Stimulated activated naive CD4-positive, alpha-beta T cell treated with Interleukin-2 at 50 U/mL for 16 hours (primary cell): ENCODE results near the gene DPYSL4.
"Not testable (repeated sequence)": the region's sequence is repeated elsewhere in the genome, so short reads cannot be mapped to it uniquely, and the experiment has no call there.

Source experiments
- DNase-seq: peaks from one replicate; lab custom pipeline; 2025; lab: John Stamatoyannopoulos, UW

Gene DPYSL4

DNA sequence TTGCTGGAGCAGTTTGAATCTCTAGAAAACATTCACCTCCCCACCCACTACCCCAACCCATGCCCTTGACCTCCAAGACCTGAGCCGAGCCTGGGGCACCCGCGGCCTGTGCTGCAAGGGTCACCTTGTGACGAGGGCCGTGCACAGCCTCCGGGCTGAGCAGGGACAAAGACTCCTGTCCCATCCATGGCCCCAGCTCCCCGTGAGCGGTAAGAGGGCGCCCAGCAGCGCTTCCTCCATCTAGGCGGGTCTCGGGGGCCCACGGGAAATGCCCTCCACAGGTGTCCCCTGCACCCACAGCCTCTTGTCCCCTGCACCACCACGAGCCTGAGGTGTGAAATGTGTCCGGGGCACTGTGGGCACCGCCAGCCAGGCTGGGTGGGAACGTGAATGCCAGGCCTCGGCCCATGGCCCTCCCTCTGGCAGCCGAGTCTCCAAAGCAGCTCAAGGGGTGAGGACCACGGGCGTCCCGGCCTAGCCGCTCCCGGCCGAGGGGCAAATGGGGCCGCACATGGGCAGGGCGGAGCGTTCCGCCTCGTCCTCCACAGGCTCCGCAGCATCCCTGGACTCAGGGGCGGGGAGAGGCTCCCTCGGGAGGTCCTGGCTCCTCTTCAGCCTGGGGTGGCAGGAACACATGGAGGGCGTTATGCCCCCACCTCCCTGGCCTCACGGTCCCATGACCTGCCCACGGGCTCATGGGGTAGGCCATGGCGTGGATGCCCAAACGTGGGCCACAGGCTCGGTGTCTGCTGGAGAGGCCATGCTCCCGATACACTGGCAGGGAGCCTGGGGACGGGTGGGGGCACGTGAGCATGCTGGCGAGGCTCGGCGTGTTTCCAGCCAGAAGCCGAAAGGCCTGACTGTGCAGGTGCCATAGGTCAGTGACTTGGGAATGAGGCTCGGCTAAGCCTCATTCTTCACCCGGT, 21.1 kb downstream of the DPYSL4 start:
- DNase-seq, result no peak

GRCh38 chr10:132208462-132209050, 21.8 kb downstream of the DPYSL4 start:
- DNase-seq, result no peak

DNA sequence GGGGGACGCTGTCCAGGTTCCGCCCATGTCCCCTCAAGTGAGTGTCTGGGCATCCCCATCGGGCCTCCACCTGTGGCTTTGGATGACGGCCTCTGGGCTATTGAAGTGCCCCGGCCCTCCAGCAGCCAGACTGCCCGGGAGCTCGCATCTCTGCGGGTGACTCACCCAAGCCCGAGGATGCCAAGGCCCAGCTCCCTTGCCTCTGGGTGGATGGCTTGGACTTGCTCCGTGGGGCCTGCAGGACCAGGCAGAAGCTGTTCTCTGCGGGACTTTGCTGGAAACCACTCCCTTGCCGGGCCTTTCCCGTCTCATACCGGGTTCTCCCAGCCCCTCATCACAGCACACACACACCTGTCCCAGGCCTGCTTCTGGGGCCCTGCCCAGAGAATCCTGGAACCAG, 22.4 kb downstream of the DPYSL4 start:
- DNase-seq, result no peak

GRCh38 chr10:132209978-132210530, 23.3 kb downstream of the DPYSL4 start:
- DNase-seq, result no peak

DNA sequence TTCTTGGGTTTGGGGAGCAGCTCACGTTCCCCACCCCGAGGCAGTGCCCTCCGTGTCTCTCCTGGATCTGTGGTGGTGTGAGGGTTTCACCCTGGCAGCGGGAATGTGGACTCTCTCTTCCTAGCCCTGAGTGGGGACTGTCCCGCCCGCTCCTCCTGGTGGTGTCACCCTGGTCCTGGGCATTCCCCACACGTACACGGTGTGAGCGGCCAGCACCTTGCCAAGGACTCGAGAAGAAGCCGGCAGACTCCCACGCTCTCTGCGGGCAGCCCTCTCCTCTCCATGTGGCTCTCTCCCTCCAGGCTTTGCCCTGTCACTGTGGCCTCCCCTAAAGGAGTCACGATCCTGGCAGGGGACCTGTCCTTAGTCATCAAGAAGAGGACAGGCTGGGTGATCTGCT, 24.0 kb downstream of the DPYSL4 start:
- DNase-seq, result no peak

- DNase-seq, result no peak
Observed at GRCh38 chr10:132211246-132211645, 24.5 kb downstream of the DPYSL4 start.

DNA sequence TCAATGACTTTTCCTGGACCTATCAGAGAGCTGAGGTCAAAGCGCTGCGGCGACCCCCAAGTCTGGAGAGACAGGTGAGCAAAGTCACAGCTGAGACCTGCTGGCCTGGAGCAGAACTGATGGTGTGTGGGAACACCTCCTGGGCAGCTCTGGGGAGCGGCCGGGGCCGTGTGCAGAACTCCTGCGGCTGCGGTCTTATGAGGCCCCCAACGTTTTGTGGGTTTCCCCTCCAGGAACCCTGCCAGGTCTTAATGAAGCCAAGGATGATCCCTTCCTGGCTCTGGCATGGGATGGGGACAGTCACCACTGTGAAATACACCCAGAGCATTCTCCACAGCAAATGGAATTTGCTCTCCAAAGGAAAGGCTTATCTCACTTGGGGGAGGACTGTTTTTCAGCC, 26.1 kb downstream of the DPYSL4 start:
- DNase-seq, result no peak

GRCh38 chr10:132213917-132214316, 27.2 kb downstream of the DPYSL4 start:
- no peak for DNase-seq

DNA sequence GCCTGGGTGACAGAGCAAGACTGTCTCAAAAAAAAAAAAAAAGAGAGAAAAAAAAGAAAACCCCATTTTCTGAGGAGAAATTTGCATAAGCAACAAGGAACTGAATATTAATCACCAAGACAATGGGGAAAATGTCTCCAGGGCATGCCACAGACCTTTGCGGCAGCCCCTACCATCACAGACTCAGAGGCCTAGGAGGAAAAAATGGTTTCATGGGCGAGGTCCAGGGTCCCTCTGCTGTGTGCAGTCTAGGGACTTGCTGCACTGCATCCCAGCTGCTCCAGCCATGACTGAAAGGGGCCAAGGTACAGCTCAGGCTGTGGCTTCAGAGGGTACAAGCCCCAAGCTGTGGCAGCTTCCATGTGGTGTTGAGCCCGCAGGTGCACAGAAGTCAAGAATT, 29.7 kb downstream of the DPYSL4 start:
- not testable (repeated sequence) for DNase-seq

DNA sequence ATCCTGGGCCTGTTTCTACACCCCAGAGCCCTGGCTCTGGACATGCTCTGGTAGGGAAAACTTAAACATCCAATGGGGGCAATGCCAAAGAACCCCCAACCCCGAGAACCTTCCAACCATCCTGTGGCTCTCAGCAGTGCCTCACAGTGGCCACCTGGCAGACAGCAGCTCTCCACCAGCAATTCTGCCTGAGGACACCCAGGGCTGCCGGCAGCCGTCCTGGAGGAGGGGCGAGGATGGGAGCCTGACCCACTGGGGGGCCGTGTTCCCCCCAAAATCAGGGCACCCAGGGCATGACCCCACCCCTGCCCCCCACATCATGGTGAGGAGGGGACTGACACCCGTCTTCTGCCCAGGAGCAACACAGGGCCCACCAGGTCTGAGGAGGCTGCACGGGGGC, 32.7 kb downstream of the DPYSL4 start:
- DNase-seq, result no peak

DNA sequence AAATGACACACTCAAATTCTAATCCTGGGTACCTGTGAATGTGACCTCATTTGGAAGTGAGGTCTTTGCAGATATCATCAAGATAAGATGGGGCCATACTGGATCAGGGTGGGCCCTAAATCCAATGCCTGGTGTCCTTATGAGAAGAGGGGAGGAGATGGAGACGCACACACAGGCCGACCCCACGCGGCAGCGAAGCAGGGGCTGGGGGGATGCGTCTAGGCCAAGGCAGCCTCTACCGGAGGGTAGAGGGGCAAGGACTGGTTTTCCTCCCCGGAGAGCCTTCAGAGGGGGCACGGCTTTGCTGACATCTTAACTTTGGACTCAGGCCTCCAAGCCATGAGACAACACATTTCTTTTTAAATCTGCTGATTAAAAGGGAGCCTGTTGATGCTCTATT, 33.3 kb downstream of the DPYSL4 start:
- no peak for DNase-seq

DNA sequence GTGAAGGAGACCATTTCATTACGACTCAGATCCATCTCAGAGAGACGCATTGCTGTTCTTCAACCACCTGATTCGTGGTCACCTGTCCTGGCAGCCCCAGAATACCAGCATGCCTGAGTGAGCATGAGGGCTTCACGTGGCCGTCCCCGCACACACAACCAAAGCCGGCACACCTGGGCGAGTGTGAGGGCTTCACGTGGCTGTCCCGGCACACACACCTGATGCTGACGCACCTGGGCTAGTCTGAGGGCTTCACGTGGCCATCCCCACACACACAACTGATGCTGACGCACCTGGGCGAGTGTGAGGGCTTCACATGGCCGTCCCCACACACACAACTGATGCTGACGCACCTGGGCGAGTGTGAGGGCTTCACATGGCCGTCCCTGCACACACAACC, 34.2 kb downstream of the DPYSL4 start:
- DNase-seq, result not testable (repeated sequence)

GRCh38 chr10:132222726-132223125, 36.0 kb downstream of the DPYSL4 start:
- no peak for DNase-seq

DNA sequence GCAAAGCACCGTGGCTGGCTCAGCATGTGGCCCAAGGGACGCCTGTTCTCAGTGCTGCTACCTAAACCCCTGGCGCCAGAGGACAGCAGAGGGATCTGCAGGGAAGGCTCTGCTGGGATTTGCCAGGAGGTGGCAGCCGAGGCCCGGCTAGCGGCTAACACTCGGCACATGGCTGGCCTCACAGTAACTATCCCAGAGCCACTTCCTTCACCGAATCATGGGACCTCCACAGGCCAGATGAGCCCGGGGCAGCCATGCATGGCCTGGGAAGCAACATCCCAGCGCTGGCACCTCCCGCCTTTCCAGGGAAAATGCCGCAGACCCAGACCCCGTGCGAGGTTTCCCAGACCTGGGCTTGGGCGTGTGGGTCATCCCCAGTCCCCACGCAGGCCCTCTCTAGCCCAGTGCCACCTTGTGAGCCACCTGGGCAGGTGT, 36.4 kb downstream of the DPYSL4 start:
- DNase-seq, result peak; percentile 40

- no peak for DNase-seq
Observed at GRCh38 chr10:132223611-132224342, 37.0 kb downstream of the DPYSL4 start.

- no peak for DNase-seq
Observed at GRCh38 chr10:132224343-132225072, 37.8 kb downstream of the DPYSL4 start.

DNA sequence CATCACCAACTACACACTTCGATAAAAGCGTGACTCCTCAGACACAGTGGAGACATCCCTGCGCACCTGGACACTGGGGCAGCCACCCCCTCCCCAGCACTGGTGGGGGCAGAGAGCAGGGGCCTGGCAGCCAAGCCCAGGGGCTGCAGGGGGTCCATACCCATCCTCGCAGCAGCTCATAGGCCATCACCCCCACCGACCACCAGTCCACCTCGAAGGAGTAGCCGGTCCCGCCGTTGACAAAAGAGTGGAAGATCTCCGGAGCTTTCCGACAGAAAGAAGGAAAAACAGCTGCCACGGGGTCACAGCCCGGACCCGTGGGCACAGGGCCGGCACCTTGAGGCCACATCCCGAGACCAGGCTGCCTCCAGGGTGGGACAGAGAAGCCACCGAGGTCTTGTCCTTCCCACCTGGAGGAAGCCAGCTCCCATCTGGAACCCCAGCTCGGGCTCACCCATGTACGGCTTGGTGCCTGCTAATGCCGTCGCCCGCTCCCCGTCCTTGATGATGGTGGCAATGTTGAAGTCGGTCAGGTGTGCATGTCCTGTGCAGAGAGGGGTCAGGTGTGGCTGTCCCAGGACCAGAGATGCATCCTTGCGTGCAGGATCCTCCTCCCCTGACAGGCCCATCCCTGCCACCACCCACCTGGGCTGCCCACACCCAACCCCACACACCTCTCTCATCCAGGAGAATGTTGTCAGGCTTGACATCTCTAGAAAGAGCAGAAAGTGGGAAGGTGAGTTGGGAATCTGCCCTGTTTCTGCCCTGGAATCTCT, 38.5 kb downstream of the DPYSL4 start:
- DNase-seq, result no peak

GRCh38 chr10:132225849-132226205, 39.1 kb downstream of the DPYSL4 start:
- no peak for DNase-seq

DNA sequence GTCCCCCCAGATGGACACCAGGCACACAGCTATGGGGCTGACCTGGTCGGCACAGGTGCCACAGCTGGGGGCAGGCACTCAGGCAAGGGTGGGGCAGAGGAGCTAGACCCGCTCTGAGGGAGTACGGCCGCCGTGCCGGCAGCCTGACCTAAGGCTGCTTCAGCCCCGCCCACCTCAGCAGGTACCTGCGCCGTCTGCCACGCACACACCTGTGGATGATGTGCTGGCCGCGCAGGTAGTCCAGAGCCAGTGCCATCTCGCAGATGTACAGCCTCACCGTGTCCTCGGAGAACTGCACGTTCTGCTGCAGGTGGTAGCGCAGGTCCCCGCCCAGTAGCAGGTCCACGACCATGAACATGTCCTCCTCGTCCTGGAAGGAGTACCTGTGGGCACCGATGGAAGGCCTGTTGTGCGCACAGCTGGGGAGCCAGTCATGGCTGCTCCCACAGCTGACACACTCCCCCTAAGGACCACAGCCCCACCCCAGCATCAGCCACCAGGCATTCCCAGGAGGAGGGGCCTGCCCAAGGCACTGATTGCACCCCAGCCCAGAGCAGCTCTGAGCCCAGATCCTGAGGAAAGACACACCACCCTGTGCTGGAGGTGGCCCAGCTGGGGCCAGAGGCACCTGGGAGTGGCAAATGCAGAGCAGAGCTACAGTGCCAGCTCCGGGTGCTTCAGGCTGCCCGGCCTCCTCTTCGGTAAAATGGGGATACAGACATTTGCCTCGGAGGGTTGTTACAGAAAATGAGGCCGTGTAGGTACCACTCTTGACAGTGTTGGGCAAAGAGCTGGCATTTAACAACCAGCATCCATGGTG, 40.0 kb downstream of the DPYSL4 start:
- no peak for DNase-seq

DNA sequence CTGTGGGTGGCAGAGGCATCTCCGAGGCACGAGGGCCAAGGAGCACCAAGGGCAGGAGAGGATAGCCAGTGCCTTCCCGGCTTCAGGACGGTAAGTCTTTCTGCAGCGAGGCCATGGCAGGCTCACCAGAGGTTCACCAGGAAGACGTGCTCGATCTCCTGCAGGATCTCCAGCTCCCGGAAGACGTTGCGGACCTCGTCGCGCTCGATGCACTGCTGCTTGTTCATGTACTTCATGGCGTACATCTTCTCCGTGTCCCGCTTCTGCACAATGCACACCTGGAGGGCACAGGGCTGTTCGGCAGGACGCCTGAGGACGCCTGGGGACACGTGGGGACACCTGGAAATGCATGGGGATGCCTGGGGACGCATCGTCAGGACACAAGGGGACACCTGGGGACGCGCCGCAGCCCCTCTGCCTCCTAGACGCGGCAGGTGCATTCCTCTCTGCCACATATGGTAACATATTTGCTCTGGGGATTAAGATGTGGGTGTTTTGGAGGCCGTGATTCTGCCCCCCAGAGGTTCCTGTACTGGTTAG, 41.2 kb downstream of the DPYSL4 start:
- DNase-seq, result no peak
